ENCODE results near the gene RNASEH2B. TPM values are rescaled to one million over a fixed set of nuclear protein-coding genes. Genes with fewer than 3 reads are reported as not detected.

RNASEH2B gene, protein sequence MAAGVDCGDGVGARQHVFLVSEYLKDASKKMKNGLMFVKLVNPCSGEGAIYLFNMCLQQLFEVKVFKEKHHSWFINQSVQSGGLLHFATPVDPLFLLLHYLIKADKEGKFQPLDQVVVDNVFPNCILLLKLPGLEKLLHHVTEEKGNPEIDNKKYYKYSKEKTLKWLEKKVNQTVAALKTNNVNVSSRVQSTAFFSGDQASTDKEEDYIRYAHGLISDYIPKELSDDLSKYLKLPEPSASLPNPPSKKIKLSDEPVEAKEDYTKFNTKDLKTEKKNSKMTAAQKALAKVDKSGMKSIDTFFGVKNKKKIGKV
- 19.1 to 30.7 TPM (median 28.9 TPM) in 5 replicates for total RNA-seq (2022; extraction: Qiagen RNA extraction; ENCODE audit: low read depth)

DNA sequence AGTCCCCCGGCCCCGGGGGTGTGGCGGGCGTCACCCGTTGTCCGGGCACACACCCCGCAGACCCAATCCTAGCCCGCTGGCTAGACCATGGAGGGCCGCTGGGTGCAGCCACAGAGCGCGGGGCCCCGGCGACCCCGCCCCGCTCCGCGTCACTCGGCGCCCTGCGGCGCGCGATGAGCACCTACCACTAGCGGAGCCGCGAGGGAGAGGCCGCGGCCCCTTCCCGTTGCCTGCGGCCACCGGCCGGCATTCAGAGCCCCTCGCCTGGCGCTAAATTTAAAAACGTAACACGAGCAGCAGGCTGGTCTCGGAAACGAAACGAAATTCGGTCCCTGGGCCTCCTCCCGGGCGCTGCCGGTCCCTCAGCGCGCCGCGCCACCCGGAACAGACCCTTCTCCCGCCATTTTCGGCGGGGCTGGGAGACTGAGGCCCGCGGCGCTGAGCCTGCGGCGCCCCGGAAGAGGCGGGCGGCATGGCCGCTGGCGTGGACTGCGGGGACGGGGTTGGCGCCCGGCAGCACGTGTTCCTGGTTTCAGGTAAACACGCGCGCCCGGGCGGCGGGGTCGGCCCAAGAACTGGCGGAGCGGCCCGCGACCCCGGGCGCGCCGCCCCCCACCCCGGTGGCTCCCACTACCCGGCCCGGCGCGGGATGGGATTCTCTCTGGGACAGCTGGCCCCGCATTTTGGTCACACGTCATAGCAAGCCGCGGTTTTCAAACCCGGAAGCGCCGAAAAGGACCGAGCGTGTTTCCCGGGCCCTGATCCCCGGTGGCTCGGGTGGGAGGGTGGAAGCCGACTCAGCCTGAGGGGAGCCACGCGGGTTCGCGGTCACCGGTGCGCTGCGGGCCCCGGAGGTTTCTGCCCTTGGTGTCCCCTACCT lies at the start of gene RNASEH2B:
Gene RNASEH2B (plus strand): TSS at position 187 of the 880 bp plus-strand sequence. CDS start 286 bp downstream, at position 473.

Other genes with a start within 250 kb of the RNASEH2B start
- not detected in 5 replicates for gene DLEU7, start 66.1 kb upstream of the RNASEH2B start, total RNA-seq (2022; extraction: Qiagen RNA extraction; ENCODE audit: low read depth)
- gene C13orf42, start 201.5 kb downstream of the RNASEH2B start, total RNA-seq (2022; extraction: Qiagen RNA extraction; ENCODE audit: low read depth), result not detected in 5 replicates

Data from A549 treated with RU486 at 1 μM for 4 hours (cell line).